Measurements from ENCODE around the gene TMBIM1. TPM values are rescaled to one million over a fixed set of nuclear protein-coding genes. Genes with fewer than 3 reads are reported as not detected.
A peak's percentile ranks its signal among the peaks of the same experiment; 100 is the strongest.

The TMBIM1 gene
- total RNA-seq, 1 experiment from 2014 or later, result 83.7 TPM

GRCh38 chr2:218262631-218263586 is 29.4 kb downstream of the TMBIM1 start:
- in situ Hi-C loops (cut with HindIII; ENCODE audit: low sequenced_read_pairs), result no loop called here
- DNase-seq (ENCODE audit: low spot score), result no peak

- in situ Hi-C loops (cut with HindIII; ENCODE audit: low sequenced_read_pairs), result no loop called here
- DNase-seq (ENCODE audit: low spot score), result no peak
Observed at GRCh38 chr2:218262237-218262600, 30.1 kb downstream of the TMBIM1 start.

- DNase-seq (ENCODE audit: low spot score), result no peak
- in situ Hi-C loops (cut with HindIII; ENCODE audit: low sequenced_read_pairs), result no loop called here
Observed at GRCh38 chr2:218261423-218262236, 30.7 kb downstream of the TMBIM1 start.

GRCh38 chr2:218260742-218261422 is 31.4 kb downstream of the TMBIM1 start, which contains the start of gene GPBAR1:
Gene GPBAR1, plus strand, starts transcription at chr2:218261015. Its CDS starts 1,710 bp downstream, at chr2:218262725.
- in situ Hi-C loops (cut with HindIII; ENCODE audit: low sequenced_read_pairs), result no loop called here
- DNase-seq (ENCODE audit: low spot score), result no peak

GRCh38 chr2:218260166-218260565 is 32.1 kb downstream of the TMBIM1 start:
- in situ Hi-C loops (cut with HindIII; ENCODE audit: low sequenced_read_pairs), result no loop called here
- no peak for DNase-seq (ENCODE audit: low spot score)

- in situ Hi-C loops (cut with HindIII; ENCODE audit: low sequenced_read_pairs), result no loop called here
- DNase-seq (ENCODE audit: low spot score), result no peak
Observed at GRCh38 chr2:218259099-218259961, 33.0 kb downstream of the TMBIM1 start.

GRCh38 chr2:218257390-218257981 is 34.8 kb downstream of the TMBIM1 start:
- in situ Hi-C loops (cut with HindIII; ENCODE audit: low sequenced_read_pairs), result no loop called here
- peak; percentile 8 for DNase-seq (ENCODE audit: low spot score)

- no peak for DNase-seq (ENCODE audit: low spot score)
- in situ Hi-C loops (cut with HindIII; ENCODE audit: low sequenced_read_pairs), result no loop called here
Observed at GRCh38 chr2:218256612-218257350, 35.5 kb downstream of the TMBIM1 start.

GRCh38 chr2:218255446-218255845 is 36.9 kb downstream of the TMBIM1 start:
- in situ Hi-C loops (cut with HindIII; ENCODE audit: low sequenced_read_pairs), result no loop called here
- DNase-seq (ENCODE audit: low spot score), result no peak

GRCh38 chr2:218253232-218253625 is 39.1 kb downstream of the TMBIM1 start:
- in situ Hi-C loops (cut with HindIII; ENCODE audit: low sequenced_read_pairs), result no loop called here
- DNase-seq (ENCODE audit: low spot score), result no peak

GRCh38 chr2:218252509-218253231 is 39.6 kb downstream of the TMBIM1 start:
- peak; percentile 77 for DNase-seq (ENCODE audit: low spot score)
- in situ Hi-C loops (cut with HindIII; ENCODE audit: low sequenced_read_pairs), result no loop called here

GRCh38 chr2:218249691-218250090 is 42.6 kb downstream of the TMBIM1 start:
- in situ Hi-C loops (cut with HindIII; ENCODE audit: low sequenced_read_pairs), result no loop called here
- no peak for DNase-seq (ENCODE audit: low spot score)

- in situ Hi-C loops (cut with HindIII; ENCODE audit: low sequenced_read_pairs), result no loop called here
- DNase-seq (ENCODE audit: low spot score), result no peak
Observed at GRCh38 chr2:218245214-218245613, 47.1 kb downstream of the TMBIM1 start.

- in situ Hi-C loops (cut with HindIII; ENCODE audit: low sequenced_read_pairs), result no loop called here
- DNase-seq (ENCODE audit: low spot score), result no peak
Observed at GRCh38 chr2:218244665-218245064, 47.6 kb downstream of the TMBIM1 start.

GRCh38 chr2:218244204-218244603 is 48.1 kb downstream of the TMBIM1 start:
- in situ Hi-C loops (cut with HindIII; ENCODE audit: low sequenced_read_pairs), result no loop called here
- no peak for DNase-seq (ENCODE audit: low spot score)

- in situ Hi-C loops (cut with HindIII; ENCODE audit: low sequenced_read_pairs), result no loop called here
- DNase-seq (ENCODE audit: low spot score), result no peak
Observed at GRCh38 chr2:218238887-218239286, 53.4 kb downstream of the TMBIM1 start.

- in situ Hi-C loops (cut with HindIII; ENCODE audit: low sequenced_read_pairs), result no loop called here
Observed at GRCh38 chr2:218236829-218237228, 55.5 kb downstream of the TMBIM1 start.

More at GRCh38 chr2:218236829-218237228, 55.5 kb downstream of the TMBIM1 start:
- no peak for DNase-seq (ENCODE audit: low spot score)
